SKM-1 (cell line): Measurements from ENCODE around the gene TFEB.

ENCODE experiments used
- DNase-seq: peaks from one replicate; lab custom pipeline; 2025; ENCODE audit not compliant: unreplicated experiment; lab: John Stamatoyannopoulos, UW

Gene TFEB

DNA sequence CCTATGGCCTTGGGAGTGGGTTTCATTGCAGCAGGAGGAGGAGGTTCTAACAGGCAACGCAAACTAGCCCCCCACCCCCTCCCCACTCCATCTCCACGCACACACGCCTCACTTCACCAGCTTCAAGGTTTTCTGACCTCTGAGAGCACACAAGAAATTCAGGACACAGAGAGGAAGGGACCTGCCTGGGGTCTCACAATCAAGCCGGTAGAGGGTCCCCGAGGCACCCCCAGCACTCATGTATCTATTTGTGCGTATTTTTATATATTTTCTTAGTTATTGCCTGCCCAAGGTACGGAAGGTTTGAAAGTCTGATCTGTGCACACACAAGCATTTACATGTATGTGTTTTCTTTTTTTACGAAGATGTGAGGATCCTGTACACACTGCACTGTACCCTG lies 80.2 kb downstream of the TFEB start:
- DNase-seq: no peak

- no peak for DNase-seq
Observed at GRCh38 chr6:41654698-41655151, 80.7 kb downstream of the TFEB start.

- DNase-seq: no peak
Observed at GRCh38 chr6:41654151-41654697, 81.2 kb downstream of the TFEB start.

GRCh38 chr6:41653691-41654090 lies 81.7 kb downstream of the TFEB start:
- DNase-seq: no peak

- DNase-seq: no peak
Observed at GRCh38 chr6:41652866-41653652, 82.3 kb downstream of the TFEB start.

DNA sequence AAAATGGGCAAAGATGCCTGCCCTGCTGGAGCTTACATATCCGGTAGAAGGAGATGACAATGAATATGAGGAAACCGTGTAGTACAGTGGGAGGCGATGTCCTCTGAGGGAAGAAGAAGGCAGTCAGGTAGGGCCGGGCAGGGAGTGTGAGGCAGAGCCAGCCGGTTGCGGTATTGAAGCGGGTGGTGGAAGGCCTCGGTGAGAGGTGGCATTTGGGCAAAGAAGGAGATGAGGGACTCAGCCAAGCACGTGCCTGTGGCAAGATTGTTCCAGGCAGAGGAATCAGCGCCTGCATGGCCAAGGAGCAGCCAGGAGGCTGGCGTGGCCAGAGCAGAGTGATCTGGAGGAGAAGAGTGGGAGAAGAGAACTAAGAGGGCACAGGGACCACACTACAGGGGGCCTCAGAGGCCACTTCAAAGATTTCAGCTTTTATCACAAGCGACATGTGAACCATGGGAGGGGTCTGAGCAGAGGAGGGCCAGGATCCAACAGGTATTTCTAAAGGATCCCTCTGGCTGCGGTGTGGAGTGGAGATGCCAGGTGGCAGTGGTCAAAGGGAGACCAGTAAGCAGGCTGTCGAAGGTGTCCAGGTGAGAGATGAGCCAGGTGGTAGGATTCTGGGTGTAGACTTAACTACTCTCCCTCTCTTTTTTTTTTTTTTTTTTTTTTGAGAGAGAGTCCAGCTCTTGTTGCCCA lies 83.3 kb downstream of the TFEB start:
- no peak for DNase-seq

GRCh38 chr6:41651246-41651961 lies 84.0 kb downstream of the TFEB start:
- no peak for DNase-seq

DNA sequence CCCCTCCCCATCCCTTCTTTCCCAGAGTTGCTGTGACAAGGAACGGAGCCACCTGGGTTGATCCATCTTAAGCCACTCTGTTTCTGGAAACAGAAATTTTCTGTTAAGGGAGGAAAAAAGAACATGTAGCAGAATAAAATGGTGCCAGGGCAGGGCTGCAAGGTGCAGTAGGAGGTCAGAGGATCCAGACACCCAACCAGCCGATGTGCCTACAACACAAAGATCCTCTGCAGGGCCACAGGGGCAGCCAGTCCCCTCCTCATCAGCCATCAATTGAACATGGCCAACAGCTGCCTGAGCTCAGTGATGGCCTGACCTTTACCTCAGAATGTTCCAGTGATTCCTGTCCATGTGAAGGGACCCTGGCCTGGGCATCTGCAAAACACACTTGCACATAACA lies 85.3 kb downstream of the TFEB start:
- no peak for DNase-seq

DNA sequence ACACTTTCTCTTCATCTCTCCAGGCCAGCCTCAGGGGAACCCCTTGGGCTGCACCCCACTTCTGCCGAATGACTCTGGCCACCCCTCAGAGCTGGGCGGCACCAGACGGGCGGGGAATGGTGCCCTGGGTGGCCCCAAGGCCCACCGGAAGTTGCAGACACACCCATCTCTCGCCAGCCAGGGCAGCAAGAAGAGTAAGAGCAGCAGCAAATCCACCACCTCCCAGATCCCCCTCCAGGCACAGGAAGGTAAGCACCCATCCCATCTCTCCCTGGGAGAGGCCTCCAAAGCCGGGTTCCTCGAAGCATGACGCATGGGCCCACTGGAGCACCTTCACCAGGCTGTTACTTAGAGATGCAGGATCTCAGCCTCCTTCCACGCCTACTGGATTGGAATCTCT lies 85.8 kb downstream of the TFEB start:
- DNase-seq: no peak

DNA sequence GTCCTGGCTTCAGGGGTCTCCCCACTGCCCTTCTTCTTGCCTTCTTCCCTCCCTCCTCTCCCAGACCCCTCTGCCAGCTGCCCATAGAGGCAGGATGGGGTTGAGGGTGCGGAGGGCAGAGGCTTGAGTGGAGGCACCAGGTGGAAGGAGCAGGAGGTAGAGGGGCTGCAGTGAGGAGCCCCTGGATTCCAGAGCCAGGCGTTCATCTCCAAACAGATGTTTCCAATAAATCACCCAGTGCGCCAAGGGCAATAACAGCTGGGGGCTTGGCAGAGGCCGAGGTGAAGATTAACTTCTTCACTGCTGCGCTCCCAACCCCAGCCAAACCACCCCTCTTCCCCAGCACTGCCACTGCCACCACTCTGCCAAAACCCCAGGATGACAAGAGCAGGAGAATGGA lies 86.5 kb downstream of the TFEB start:
- DNase-seq: no peak

- DNase-seq: no peak
Observed at GRCh38 chr6:41648070-41648585, 87.3 kb downstream of the TFEB start.

GRCh38 chr6:41647061-41647511 lies 88.3 kb downstream of the TFEB start:
- no peak for DNase-seq

DNA sequence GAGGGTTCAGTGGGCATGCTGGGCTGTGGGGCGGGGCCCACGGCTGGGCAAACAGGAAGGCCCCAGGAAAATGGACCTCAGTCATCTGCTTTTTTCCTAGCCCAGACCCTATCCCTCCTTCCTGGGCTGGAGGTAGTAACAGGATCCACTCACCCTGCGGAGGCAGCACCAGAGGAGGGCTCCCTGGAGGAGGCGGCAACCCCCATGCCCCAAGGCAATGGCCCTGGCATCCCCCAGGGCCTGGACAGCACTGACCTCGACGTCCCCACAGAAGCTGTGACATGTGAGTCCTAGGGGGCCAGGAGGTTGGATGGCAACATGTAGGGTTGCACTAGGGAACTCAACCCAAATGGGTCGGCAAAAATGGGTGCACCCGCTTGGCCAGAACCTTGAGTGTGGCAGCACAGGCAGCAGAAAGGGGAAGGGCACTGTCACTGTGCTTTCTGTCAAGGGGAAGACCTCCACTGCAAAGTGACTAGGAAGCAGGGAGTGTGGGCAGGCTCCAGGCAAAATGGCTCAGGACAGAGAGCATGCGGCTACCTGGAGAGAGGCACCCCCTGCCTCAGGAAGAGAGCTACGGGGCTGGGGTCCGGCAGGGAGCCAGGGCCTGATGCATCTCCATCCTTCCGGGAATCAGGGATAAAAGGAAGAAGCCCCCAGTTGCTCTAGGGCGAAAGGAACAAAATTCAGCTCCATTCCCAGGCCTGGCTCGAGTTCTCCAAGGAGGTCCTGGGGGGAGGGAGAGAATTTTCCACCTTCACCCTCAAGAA lies 89.2 kb downstream of the TFEB start:
- no peak for DNase-seq

DNA sequence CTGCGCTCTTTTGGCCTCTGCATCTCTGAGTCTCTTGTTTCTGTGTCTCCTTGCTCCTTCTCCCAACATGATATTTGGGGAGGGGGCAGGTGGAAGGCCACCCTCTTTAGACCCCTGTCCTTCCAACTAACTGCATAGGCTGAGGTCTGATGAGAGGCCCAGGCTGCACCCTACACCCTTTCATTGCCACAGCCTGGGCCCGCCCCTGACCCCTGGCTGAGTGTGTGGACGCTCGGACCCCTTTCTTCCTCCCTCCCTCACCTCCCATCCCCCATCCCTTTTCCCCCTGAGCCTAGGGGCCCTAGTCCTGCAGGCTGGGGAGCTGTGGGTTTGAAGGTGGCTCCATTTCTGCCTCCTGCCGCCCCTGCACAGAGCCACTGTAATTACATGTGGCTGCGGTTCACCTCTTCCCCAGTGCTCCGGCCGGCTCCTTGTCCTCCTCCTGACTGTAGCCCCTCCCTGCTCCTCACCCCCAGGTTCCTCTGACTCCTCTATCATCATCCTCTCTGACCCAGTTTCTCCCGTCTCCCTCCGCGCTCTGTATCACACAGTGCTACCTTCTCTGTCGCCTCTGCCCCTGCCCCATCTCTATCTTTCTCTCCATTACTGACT lies 90.3 kb downstream of the TFEB start:
- no peak for DNase-seq

DNA sequence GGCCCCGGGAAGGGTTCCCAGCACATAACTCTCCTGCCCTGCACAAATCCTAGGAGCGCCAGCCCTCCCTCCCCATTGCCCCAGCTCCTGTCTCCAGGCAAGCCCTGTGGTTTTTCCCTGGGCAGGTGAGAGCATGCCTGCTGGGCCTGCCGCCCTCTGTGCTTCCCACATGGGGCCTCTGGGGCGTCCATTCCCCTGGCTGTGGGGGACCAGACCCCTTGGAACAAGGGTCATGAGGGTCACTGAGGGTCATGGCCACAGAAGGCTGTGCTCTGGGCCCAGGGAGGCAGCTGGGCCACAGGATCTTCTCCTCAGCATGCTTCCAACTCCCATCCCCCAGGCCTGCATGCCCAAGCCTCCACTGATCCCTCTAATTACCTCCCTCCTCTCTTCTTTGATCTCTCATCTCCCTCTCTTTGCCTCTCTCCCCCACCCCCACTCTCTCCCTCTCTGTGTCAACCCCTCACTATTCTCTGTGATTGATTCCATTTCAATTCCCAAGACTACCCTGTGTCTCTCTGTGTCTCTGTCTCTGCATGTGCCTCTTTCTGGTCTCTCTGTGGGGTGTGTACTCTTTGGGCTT lies 91.0 kb downstream of the TFEB start:
- DNase-seq: no peak

DNA sequence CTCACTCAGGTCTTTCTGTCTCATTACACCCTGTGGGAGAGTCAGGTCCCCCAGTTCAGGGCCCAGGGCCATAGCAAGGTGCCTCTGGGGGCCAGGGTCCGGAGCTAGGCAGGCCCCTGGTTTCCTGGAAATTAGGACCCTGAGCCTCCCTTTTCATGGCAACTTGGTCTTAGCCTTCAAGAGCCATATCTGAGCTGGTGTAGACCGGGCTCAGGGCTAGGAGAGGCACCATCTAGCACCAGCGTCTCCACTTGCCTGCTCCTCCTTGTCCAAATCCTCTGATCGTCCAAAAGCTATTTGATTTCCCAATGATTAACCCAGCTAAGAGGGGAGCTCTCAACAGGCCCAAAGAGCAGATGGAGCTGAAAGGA lies 91.5 kb downstream of the TFEB start:
- no peak for DNase-seq

GRCh38 chr6:41642960-41643898 lies 92.2 kb downstream of the TFEB start:
- DNase-seq: no peak

DNA sequence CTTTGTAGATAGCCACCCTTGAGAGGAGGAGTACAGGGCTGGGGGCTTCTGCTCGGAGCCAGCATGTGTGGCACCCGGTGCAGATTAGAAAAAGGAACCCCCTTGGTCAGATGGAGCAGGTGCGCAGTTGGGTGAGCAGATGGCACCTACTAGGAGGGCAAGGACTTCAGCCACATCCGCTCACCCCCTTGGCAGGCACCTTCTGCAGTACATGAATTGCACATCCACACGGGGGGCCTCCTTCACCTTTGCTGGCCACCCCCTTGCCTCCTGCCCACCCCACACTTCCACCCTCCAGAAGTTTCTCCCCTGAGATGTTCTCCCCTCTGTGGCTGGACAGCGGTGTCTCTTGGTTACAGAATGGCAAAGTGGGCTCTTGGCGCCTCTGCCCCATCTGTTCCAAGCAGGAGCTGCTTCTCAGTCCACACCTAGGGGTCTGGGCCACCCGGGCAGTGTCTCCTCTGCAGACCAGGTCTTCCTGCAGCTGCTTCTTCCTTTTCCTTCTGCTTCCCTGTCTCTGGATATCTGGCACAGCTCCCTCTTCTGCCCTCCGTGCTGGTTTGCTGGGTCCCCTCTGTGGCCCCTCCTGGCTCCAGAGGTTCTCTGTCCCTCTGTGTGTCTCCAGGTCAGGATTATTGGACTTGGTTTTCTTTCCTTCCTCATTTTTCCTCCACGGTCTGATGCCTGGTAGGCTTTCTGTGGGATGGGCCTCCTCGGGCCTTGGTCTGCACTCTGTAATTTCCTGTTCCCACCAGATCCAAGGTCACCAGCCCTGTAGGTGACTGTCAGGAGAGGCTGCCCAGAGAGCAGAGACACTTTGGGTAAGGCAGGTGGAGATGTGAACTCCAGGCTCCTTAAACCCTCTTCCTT lies 93.1 kb downstream of the TFEB start:
- DNase-seq: no peak
